Fibroblast of the aortic adventitia (primary cell): ENCODE measurements around the gene TNRC6A. TPM values are rescaled to one million over a fixed set of nuclear protein-coding genes. Genes with fewer than 3 reads are reported as not detected.
A peak's percentile ranks its signal among the peaks of the same experiment; 100 is the strongest.

ENCODE experiments used
- DNase-seq: peaks from one replicate; pipeline ENCODE4 v3.0.0-alpha.2; 2010; ENCODE audit warnings: low read depth
- H3K4me3 ChIP-seq: 2 replicates; pipeline ENCODE4 v1.5.1; 2011; ENCODE audit warnings: low read depth, mild to moderate bottlenecking, control low read depth, low read length, moderate library complexity
- total RNA-seq: library from RNA; depleted of rRNA; stranded (reverse); fragments of >200 nt; gene quantifications from 2 replicates; pipeline ENCODE4 v1.2.3, GENCODE V29; 2012; ENCODE audit warnings: low replicate concordance
- TF ChIP-seq, protein P1 (sequence below): IDR thresholded peaks from 2 replicates; pipeline ENCODE4 v1.5.1; 2011; ENCODE audit warnings: mild to moderate bottlenecking, low read length, control low read depth, inconsistent platforms; ENCODE audit not compliant: insufficient read depth

TNRC6A gene
- total RNA-seq, 1 donor = 32.2 TPM

DNA sequence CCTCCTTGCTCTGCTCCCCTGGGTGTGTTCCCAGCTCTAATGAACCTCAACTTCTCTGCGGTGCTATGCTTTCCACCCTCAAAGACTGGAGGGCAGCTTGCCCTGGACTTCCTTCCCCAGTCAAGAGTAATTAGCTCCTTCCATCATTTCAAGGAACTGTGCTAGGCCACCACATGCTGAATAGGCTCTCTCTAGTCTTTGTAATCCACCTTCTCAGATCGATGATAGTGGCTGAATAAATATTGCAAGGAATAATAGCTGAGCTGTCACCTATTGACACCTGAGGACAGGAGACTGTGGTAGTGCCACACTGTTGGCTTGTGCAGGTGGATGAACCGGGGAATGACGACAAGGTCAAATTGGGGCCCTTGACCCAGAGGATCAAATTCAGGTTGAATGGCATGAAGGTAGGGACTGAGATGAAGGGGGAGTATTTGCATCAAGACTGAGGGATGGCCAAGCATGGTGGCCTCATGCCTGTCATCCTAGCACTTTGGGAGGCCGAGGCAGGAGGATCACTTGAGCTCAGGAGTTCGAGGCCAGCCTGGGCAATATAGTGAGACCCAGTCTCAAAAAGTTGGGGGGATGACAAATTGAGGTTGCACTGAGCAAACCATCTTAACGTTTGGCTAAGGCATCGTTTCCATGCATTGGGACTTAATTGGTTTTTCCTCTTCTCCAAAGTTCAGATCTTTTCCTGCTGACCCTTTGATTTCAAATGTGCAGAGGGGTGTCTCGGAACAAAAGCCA is 97.5 kb downstream of the TNRC6A start:
- DNase-seq = no peak
- TF ChIP-seq, protein P1, sequence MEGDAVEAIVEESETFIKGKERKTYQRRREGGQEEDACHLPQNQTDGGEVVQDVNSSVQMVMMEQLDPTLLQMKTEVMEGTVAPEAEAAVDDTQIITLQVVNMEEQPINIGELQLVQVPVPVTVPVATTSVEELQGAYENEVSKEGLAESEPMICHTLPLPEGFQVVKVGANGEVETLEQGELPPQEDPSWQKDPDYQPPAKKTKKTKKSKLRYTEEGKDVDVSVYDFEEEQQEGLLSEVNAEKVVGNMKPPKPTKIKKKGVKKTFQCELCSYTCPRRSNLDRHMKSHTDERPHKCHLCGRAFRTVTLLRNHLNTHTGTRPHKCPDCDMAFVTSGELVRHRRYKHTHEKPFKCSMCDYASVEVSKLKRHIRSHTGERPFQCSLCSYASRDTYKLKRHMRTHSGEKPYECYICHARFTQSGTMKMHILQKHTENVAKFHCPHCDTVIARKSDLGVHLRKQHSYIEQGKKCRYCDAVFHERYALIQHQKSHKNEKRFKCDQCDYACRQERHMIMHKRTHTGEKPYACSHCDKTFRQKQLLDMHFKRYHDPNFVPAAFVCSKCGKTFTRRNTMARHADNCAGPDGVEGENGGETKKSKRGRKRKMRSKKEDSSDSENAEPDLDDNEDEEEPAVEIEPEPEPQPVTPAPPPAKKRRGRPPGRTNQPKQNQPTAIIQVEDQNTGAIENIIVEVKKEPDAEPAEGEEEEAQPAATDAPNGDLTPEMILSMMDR = no peak

DNA sequence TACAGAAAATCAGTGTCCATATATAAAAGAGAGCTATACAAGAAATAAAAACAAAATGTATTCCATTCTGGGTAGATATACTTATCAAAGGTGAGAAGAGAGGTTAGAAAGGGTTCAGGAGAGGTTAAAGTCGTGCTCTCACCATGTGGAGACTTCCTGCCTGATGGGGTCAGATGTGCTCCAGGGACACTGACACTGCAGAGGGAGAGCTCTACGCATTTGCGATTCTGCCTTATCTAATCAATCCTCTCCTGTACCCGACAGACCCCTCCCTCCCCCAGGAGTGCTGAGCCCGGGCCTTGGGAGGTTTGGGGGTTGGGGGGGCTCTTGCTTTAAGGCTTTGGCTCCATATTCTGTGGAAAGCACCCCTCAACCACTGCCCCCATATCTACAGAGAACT is 99.7 kb downstream of the TNRC6A start:
- TF ChIP-seq, protein P1 = no peak
- H3K4me3 ChIP-seq = no peak overlapping the region
- no peak for DNase-seq

More for the DNA sequence above, 97.5 kb downstream of the TNRC6A start:
- no peak overlapping the region for H3K4me3 ChIP-seq

DNA sequence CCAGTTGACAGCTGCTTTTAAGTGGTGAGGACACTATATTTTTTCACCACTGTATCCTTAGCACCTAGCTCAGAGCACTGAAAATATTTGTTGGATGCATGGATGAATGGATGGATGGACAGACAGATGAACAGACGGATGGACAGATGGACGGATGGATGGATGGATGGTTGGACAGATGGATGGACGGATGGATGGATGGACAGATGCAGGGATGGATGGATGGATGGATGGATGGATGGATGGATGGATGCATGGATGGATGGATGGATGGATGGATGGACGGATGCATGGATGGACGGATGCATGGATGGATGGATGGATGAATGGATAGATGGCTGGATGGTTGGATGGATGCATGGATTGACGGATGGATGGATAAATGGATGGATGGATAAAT is 103.9 kb downstream of the TNRC6A start:
- H3K4me3 ChIP-seq = no peak overlapping the region
- TF ChIP-seq, protein P1 = no peak
- DNase-seq = no peak

DNA sequence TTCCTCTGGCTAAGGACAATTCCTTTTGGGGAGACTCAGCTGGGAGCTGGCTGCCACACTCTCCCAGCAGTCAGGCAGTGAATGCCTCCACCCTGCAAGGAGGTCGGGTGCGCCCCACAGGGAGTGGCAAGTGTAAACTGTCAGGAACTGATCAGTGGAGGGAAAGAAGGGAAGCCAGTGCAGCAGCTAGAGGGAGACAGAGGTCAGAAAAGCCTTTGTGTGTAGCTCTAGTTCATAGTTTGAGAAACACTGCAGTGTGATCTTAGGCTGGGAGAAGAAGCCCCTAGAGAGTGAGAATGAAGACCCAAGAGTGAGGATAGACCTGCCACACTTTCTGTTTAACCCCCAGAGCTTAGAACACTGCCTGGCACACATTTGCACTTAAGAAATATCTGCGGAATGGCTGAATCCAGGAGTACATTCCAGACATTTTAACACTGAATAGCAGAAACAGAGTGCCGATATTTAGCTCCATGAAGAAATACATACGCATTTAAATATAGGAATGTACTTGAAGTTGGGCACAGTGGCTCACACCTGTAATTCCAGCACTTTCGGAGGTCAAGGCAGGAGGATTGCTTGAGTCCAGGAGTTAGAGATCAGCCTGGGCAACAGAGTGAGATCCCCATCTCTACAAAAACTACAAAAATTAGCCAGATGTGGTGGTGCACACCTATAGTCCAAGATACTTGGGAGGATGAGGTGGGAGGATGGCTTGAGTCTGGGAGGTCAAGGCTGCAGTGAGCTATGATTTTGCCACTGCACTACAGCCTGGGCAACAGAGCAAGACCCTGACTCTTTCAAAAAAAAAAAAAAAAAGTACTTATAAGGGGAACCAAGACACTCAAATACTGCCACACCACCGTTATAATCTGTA is 105.2 kb downstream of the TNRC6A start:
- peak; percentile 61 for DNase-seq
- TF ChIP-seq, protein P1 = peak; percentile 82
- H3K4me3 ChIP-seq = no peak overlapping the region

DNA sequence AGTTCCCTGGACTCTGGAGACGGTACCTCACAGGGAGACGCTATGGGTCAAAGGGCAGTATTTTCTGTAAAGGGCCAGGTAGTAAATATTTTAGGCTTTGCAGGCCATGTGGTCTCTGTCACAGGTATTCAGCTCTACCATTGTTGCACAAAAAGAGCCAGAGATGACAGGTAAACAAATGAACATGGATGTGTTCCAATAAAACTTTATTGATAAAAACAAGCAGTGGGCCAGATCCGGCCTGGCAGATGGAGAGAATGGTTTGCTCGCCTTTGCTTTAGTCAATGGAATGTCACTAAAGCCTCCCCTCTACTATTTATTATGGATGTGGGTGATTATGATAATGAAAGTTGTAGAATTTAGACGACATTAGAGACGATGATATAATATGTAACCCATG is 107.4 kb downstream of the TNRC6A start:
- TF ChIP-seq, protein P1 = no peak
- no peak for DNase-seq
- H3K4me3 ChIP-seq = no peak overlapping the region

DNA sequence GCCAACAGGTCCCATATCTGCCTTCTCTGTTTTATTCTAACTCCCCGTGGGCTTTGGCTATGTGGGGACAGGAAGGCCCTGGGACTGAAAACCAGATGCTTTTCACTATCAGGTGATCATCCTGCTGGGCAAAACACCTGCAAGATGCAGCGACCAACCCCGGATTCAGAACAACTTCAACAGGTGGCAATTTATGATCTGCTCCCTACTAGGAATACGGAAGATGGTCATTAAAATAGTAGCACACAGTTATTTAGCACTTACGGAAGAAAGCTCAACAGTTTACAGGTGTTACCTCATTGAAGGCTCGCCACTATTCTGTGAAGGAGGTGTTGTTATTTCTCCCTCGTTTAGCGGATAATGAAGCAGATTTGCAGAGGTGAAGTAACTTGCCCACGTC is 108.5 kb downstream of the TNRC6A start:
- TF ChIP-seq, protein P1 = no peak
- no peak for DNase-seq
- H3K4me3 ChIP-seq = no peak overlapping the region
